Neuronal stem cell (in vitro differentiated cells): Measurements from ENCODE around the gene TXNDC16.
"Not testable (repeated sequence)": the region's sequence is repeated elsewhere in the genome, so short reads cannot be mapped to it uniquely, and the experiment has no call there.

ENCODE experiments used
- DNase-seq: peaks from one replicate; pipeline ENCODE4 v3.0.0-alpha.2; 2013; ENCODE audit warnings: low spot score
- H2AFZ ChIP-seq: one replicate; pipeline ENCODE4 v1.6.1; 2013; ENCODE audit warnings: mild to moderate bottlenecking, low read length, inconsistent platforms
- H2AK5ac ChIP-seq: 2 replicates; pipeline ENCODE4 v1.6.1; 2013; ENCODE audit warnings: low read depth, mild to moderate bottlenecking, inconsistent platforms, low read length, moderate library complexity, mixed read lengths
- H2BK120ac ChIP-seq: 2 replicates; pipeline ENCODE4 v1.6.1; 2013; ENCODE audit warnings: low read depth, mild to moderate bottlenecking, inconsistent platforms, low read length, moderate library complexity, mixed read lengths
- H2BK12ac ChIP-seq: one replicate; pipeline ENCODE4 v1.6.1; 2013; ENCODE audit warnings: low read length, inconsistent platforms
- H2BK15ac ChIP-seq: 2 replicates; pipeline ENCODE4 v1.6.1; 2013; ENCODE audit warnings: mild to moderate bottlenecking, low read length, inconsistent platforms, mixed read lengths
- H2BK5ac ChIP-seq: one replicate; pipeline ENCODE4 v1.6.1; 2013; ENCODE audit warnings: inconsistent platforms, mild to moderate bottlenecking, low read length, moderate library complexity
- H3K14ac ChIP-seq: one replicate; pipeline ENCODE4 v1.6.1; 2013; ENCODE audit warnings: low read length, inconsistent platforms
- H3K18ac ChIP-seq: 2 replicates; pipeline ENCODE4 v1.6.1; 2013; ENCODE audit warnings: low read length, inconsistent platforms
- H3K23ac ChIP-seq: 2 replicates; pipeline ENCODE4 v1.6.1; 2013; ENCODE audit warnings: low read depth, mild to moderate bottlenecking, mixed read lengths, low read length, inconsistent platforms; ENCODE audit not compliant: poor library complexity
- H3K27ac ChIP-seq: replicated peaks from 3 replicates; pipeline ENCODE4 v1.5.1; 2013; ENCODE audit warnings: low read length, inconsistent platforms
- H3K27me3 ChIP-seq, 3 experiments: 2 replicates each; pipeline ENCODE4 v1.6.1; 2013; ENCODE audit warnings: low read length in 3 of 3, mild to moderate bottlenecking in 2 of 3, inconsistent platforms in 1 of 3, low read depth in 1 of 3, mixed read lengths in 1 of 3, moderate library complexity in 1 of 3; ENCODE audit not compliant: control insufficient read depth in 3 of 3, insufficient read depth in 3 of 3
- H3K36me3 ChIP-seq, 2 donors: replicated peaks in 1 of 2; 2 replicates each; pipeline ENCODE4 v1.6.1; 2013; ENCODE audit warnings: low read length in 2 of 2; ENCODE audit not compliant: control insufficient read depth in 2 of 2, insufficient read depth in 2 of 2
- H3K4ac ChIP-seq: 2 replicates; pipeline ENCODE4 v1.6.1; 2013; ENCODE audit warnings: inconsistent platforms, mild to moderate bottlenecking, low read length, moderate library complexity
- H3K4me1 ChIP-seq, 2 donors: 1 replicate in 1 of 2; 2 replicates in 1 of 2; pipeline ENCODE4 v1.6.1; 2013; ENCODE audit warnings: low read length in 2 of 2, low read depth in 1 of 2; ENCODE audit not compliant: control insufficient read depth in 2 of 2, insufficient read depth in 1 of 2
- H3K4me2 ChIP-seq: one replicate; pipeline ENCODE4 v1.6.1; 2013; ENCODE audit warnings: mild to moderate bottlenecking, low read length, inconsistent platforms; ENCODE audit not compliant: insufficient read depth, poor library complexity, severe bottlenecking
- H3K4me3 ChIP-seq, 2 donors: 2 replicates each; pipeline ENCODE4 v1.5.1; 2013; ENCODE audit warnings: low read length in 2 of 2, mild to moderate bottlenecking in 2 of 2, inconsistent platforms in 1 of 2, moderate library complexity in 1 of 2
- H3K79me1 ChIP-seq: one replicate; pipeline ENCODE4 v1.6.1; 2013; ENCODE audit warnings: low read depth, mild to moderate bottlenecking, inconsistent platforms, low read length, moderate library complexity
- H3K9ac ChIP-seq: one replicate; pipeline ENCODE4 v1.6.1; 2013; ENCODE audit warnings: mild to moderate bottlenecking, low read depth, low read length, inconsistent platforms; ENCODE audit not compliant: poor library complexity
- H3K9me3 ChIP-seq, 2 donors: replicated peaks in 1 of 2; 2 replicates each; pipeline versions ENCODE3 to v1.6.1; 2013; ENCODE audit warnings: low read length in 2 of 2, mild to moderate bottlenecking in 2 of 2, inconsistent platforms in 1 of 2, low read depth in 1 of 2, mixed read lengths in 1 of 2, moderate library complexity in 1 of 2; ENCODE audit not compliant: control insufficient read depth in 2 of 2, insufficient read depth in 1 of 2
- H4K8ac ChIP-seq: one replicate; pipeline ENCODE4 v1.6.1; 2013; ENCODE audit warnings: low read depth, mild to moderate bottlenecking, inconsistent platforms, low read length, moderate library complexity
- H4K91ac ChIP-seq: one replicate; pipeline ENCODE4 v1.6.1; 2013; ENCODE audit warnings: low read length, low read depth, mild to moderate bottlenecking, inconsistent platforms; ENCODE audit not compliant: poor library complexity
- WGBS, 2 donors: extraction: QIAGEN DNeasy Blood & Tissue Kit; methylation state at CpG; one replicate each; pipeline ENCODE4 v1.1.7; 2013; ENCODE audit warnings: missing lambda C conversion rate in 2 of 2, mixed read lengths in 1 of 2; ENCODE audit not compliant: insufficient read length in 2 of 2, insufficient replicate concordance in 1 of 2; ENCODE audit errors: extremely low coverage in 2 of 2; 5-methylcytosine and 5-hydroxymethylcytosine counted together

TXNDC16 gene

GRCh38 chr14:52473557-52473956 is 78.7 kb downstream of the TXNDC16 start:
- H3K14ac ChIP-seq = no peak overlapping the region
- no CpG with 5 or more reads among the region's 1 CpG for WGBS, 2 donors

GRCh38 chr14:52472728-52473127 is 79.6 kb downstream of the TXNDC16 start:
- Histone ChIP-seq H3K4ac (no peak overlapping the region), H3K14ac (no peak overlapping the region), H4K8ac (no peak overlapping the region), H3K9me3 (peaks cover 3 to 9% of the 10 kb centered on the region in 2 donors), H2AK5ac (no peak overlapping the region), H2BK120ac (no peak overlapping the region), H3K23ac (no peak overlapping the region), H3K9ac (no peak overlapping the region), H3K18ac (no peak overlapping the region), H3K4me3 (no peak overlapping the region), H2BK15ac (no peak overlapping the region), H4K91ac (no peak overlapping the region), H2BK12ac (no peak overlapping the region), H2BK5ac (no peak overlapping the region), H3K4me1 (no peaks in the 10 kb centered on the region), H3K36me3 (no peaks in the 10 kb centered on the region), H2AFZ (no peak overlapping the region), H3K27me3 (no peaks in the 10 kb centered on the region), H3K79me1 (no peaks in the 10 kb centered on the region), H3K4me2 (no peak overlapping the region), H3K27ac (no peak overlapping the region)
- no CpG with 5 or more reads among the region's 6 CpGs for WGBS, 2 donors
- no peak for DNase-seq

More at GRCh38 chr14:52473557-52473956, 78.7 kb downstream of the TXNDC16 start:
- H3K27me3 ChIP-seq = no peaks in the 10 kb centered on the region
- no peak overlapping the region for H3K4me2 ChIP-seq
- H3K9me3 ChIP-seq = peaks cover 3 to 9% of the 10 kb centered on the region in 2 donors
- no peak overlapping the region for H2BK5ac ChIP-seq
- no peak overlapping the region for H3K23ac ChIP-seq
- no peaks in the 10 kb centered on the region for H3K4me1 ChIP-seq
- no peak overlapping the region for H3K9ac ChIP-seq
- no peak overlapping the region for H2AFZ ChIP-seq
- H3K4ac ChIP-seq = no peak overlapping the region
- H4K8ac ChIP-seq = no peak overlapping the region
- no peak overlapping the region for H4K91ac ChIP-seq
- no peak overlapping the region for H2AK5ac ChIP-seq
- H2BK12ac ChIP-seq = no peak overlapping the region
- no peak for DNase-seq
- no peaks in the 10 kb centered on the region for H3K36me3 ChIP-seq
- H3K18ac ChIP-seq = no peak overlapping the region
- H3K4me3 ChIP-seq = no peak overlapping the region
- H3K79me1 ChIP-seq = no peaks in the 10 kb centered on the region
- H2BK15ac ChIP-seq = no peak overlapping the region
- H3K27ac ChIP-seq = no peak overlapping the region
- H2BK120ac ChIP-seq = no peak overlapping the region

GRCh38 chr14:52472251-52472650 is 80.1 kb downstream of the TXNDC16 start:
- H4K8ac ChIP-seq, H2AFZ ChIP-seq, DNase-seq, H4K91ac ChIP-seq, H3K4ac ChIP-seq, H3K23ac ChIP-seq, H3K27ac ChIP-seq, H3K4me2 ChIP-seq, H3K4me3 ChIP-seq, H3K36me3 ChIP-seq, H3K27me3 ChIP-seq, H3K9ac ChIP-seq, H3K14ac ChIP-seq, H2BK15ac ChIP-seq, H3K79me1 ChIP-seq, H3K18ac ChIP-seq, H2BK120ac ChIP-seq, H2AK5ac ChIP-seq, H2BK12ac ChIP-seq, H3K9me3 ChIP-seq, H3K4me1 ChIP-seq, H2BK5ac ChIP-seq: not testable (repeated sequence)
- no CpG with 5 or more reads among the region's 13 CpGs for WGBS, 2 donors

GRCh38 chr14:52467515-52468266 is 84.6 kb downstream of the TXNDC16 start:
- Histone ChIP-seq H3K79me1 (no peaks in the 10 kb centered on the region), H3K4me1 (no peaks in the 10 kb centered on the region), H3K4me3 (no peak overlapping the region), H3K27ac (no peak overlapping the region), H3K9me3 (no peaks in the 10 kb centered on the region), H3K36me3 (peaks cover 0 to 1% of the 10 kb centered on the region in 2 donors), H2AK5ac (no peak overlapping the region), H3K4me2 (no peak overlapping the region), H2AFZ (no peak overlapping the region), H3K9ac (no peak overlapping the region), H2BK12ac (no peak overlapping the region), H3K4ac (no peak overlapping the region), H3K27me3 (no peaks in the 10 kb centered on the region), H4K91ac (no peak overlapping the region), H2BK5ac (no peak overlapping the region), H2BK120ac (no peak overlapping the region), H2BK15ac (no peak overlapping the region), H4K8ac (no peak overlapping the region), H3K18ac (no peak overlapping the region), H3K14ac (no peak overlapping the region), H3K23ac (no peak overlapping the region)
- WGBS, 2 donors = no CpG with 5 or more reads among the region's 7 CpGs
- no peak for DNase-seq
